Mesodermal cell (in vitro differentiated cells): Measurements from ENCODE around the gene STN1.
"Not testable (repeated sequence)": the region's sequence is repeated elsewhere in the genome, so short reads cannot be mapped to it uniquely, and the experiment has no call there.

Experiments
- H3K27ac ChIP-seq: 2 replicates; pipeline ENCODE4 v1.7.0; 2013; ENCODE audit warnings: mild to moderate bottlenecking, low read depth, low read length, moderate library complexity; ENCODE audit not compliant: severe bottlenecking
- H3K36me3 ChIP-seq: 2 replicates; pipeline ENCODE4 v1.7.1; 2013; ENCODE audit warnings: mild to moderate bottlenecking, low read length, moderate library complexity; ENCODE audit not compliant: control insufficient read depth, insufficient read depth
- H3K4me1 ChIP-seq: one replicate; pipeline ENCODE4 v1.7.1; 2013; ENCODE audit warnings: mild to moderate bottlenecking, low read length; ENCODE audit not compliant: insufficient read depth, control insufficient read depth, poor library complexity, severe bottlenecking
- H3K4me3 ChIP-seq: 2 replicates; pipeline ENCODE4 v1.7.0; 2013; ENCODE audit warnings: low read length, control low read depth, mild to moderate bottlenecking; ENCODE audit not compliant: insufficient read depth, poor library complexity, severe bottlenecking; ENCODE audit errors: extremely low read depth
- H3K9me3 ChIP-seq: 2 replicates; pipeline ENCODE4 v1.7.1; 2013; ENCODE audit warnings: mild to moderate bottlenecking, low read length, moderate library complexity; ENCODE audit not compliant: control insufficient read depth
- WGBS, 2 experiments: methylation state at CpG; one replicate each; pipeline ENCODE4 v1.1.5; 2013; ENCODE audit warnings: missing lambda C conversion rate in 2 of 2; ENCODE audit not compliant: insufficient coverage in 2 of 2; 5-methylcytosine and 5-hydroxymethylcytosine counted together

Gene STN1

DNA sequence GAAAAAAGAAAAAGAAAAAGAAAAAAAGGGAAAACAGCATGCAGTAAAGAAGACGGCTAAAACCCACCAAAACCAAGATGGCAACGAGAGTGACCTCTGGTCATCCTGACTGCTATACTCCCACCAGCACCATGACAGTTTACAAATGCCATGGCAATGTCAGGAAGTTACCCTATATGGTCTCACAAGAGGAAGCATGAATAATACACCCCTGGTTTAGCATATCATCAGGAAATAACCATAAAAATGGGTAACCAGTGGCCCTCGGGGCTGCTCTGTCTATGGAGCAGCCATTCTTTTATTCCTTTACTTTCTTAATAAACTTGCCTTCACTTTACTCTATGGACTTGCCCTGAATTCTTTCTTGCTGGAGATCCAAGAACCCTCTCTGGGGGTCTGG is 72.6 kb downstream of the STN1 start:
- H3K9me3 ChIP-seq, H3K4me3 ChIP-seq, H3K27ac ChIP-seq: not testable (repeated sequence)
- Histone ChIP-seq H3K36me3 (peaks cover 12% of the 10 kb centered on the region), H3K4me1 (peaks cover 48% of the 10 kb centered on the region)
- WGBS, 2 experiments, result 96 to 100% methylated on average over 1 to 3 of the region's 3 CpGs

DNA sequence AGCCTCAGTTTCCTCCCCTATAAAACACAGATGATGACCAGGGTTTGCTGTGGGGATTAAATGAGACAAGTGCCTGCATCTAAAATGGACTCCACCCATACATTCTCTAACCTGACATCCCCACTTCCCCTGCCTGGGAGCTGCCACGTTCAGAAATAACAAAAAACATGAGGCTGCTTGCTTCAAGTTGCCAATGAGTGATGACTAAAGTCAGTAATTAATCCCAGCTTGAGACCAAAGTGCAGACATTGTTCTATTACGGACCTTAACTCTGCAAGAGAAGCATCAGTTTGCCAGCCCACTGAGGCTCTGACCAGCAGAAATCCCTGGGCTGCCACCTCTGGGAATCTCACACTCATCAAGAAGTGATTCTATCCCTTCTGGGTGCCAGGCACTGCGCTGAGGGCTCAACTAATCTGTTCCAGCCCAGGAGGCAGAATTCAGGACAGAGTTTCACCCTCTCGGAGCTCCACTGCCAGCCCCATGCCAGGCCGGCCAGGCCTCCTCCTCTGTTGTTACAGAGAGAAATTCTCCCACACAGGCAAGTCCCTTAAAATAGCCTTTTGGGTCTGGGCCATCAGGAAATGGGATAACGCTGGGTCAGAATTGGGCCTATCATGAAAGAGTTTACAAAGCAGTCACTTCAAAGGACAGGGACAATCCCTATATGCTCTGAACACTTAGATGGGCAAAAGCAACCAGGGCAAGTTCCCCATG is 74.0 kb downstream of the STN1 start:
- peaks cover 3% of the 10 kb centered on the region for H3K36me3 ChIP-seq
- peaks cover 50% of the 10 kb centered on the region for H3K4me1 ChIP-seq
- no peak overlapping the region for H3K4me3 ChIP-seq
- H3K9me3 ChIP-seq, result no peaks in the 10 kb centered on the region
- 82 to 98% methylated on average over 6 of the region's 6 CpGs for WGBS, 2 experiments
- H3K27ac ChIP-seq, result no peak overlapping the region

DNA sequence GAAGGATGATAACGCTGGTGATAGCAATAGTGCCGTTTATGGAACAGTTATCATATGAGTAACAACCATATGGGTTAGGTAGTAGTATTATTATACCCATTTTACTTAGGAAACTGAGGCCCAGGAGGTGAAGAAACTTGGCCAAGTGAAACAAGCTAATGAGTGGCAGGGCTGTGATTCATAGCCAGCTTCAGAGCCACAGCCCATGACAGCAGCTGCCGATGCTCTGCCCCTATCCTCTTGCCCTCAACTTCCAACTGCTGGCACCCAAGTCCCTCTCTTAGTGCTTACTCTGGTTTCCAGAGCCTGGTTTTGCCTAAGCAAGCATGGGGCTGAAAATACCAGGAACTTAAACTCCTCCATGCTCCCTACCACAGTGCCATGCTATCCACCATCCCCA is 74.9 kb downstream of the STN1 start:
- Histone ChIP-seq H3K27ac (no peak overlapping the region), H3K4me3 (no peak overlapping the region), H3K36me3 (peaks cover 3% of the 10 kb centered on the region), H3K4me1 (peaks cover 56% of the 10 kb centered on the region), H3K9me3 (no peaks in the 10 kb centered on the region)
- 94 to 100% methylated on average over 2 of the region's 3 CpGs for WGBS, 2 experiments

DNA sequence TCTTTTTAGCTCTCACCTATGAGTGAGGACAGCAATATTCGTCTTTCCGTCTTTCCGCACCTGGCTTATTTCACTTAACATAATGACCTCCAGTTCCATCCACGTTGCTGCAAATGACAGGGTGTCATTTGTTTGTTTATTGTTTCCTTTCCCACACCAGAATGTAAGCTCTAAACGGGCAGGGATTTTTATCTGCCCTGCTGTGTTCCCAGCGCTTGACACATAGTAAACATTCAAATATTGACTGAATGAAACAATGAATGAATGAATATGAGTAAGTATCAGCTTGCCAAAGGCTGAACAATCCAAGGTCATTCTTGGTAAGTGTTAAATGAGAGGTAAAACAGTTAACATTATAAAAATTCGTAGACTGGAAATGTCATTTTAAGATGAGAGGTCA is 75.4 kb downstream of the STN1 start:
- no peak overlapping the region for H3K4me3 ChIP-seq
- H3K4me1 ChIP-seq, result peaks cover 53% of the 10 kb centered on the region
- H3K9me3 ChIP-seq, result no peaks in the 10 kb centered on the region
- 85 to 90% methylated on average over 1 to 2 of the region's 7 CpGs for WGBS, 2 experiments
- no peak overlapping the region for H3K27ac ChIP-seq
- H3K36me3 ChIP-seq, result peaks cover 3% of the 10 kb centered on the region

DNA sequence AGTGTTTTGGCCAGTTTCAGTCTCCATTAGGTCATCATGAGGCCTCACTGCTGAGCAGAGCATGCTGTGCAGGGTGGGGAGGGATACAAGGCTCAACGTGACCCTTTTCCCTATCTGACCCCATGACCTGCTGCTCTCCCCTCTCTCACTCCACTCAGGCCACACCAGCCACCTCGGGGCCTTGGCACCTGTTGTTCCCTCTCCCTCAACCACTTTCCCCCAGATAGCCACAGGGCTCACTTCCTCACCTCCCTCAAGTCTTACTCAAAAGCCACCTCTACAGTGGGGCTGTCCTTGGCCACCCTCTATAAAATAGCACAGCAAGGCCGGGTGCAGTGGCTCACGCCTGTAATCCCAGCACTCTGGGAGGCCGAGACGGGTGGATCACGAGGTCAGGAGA is 76.5 kb downstream of the STN1 start:
- Histone ChIP-seq H3K9me3 (no peaks in the 10 kb centered on the region), H3K4me3 (no peak overlapping the region), H3K27ac (no peak overlapping the region), H3K4me1 (peaks cover 59% of the 10 kb centered on the region), H3K36me3 (peaks cover 3% of the 10 kb centered on the region)
- 81 to 82% methylated on average over 2 to 4 of the region's 7 CpGs for WGBS, 2 experiments

DNA sequence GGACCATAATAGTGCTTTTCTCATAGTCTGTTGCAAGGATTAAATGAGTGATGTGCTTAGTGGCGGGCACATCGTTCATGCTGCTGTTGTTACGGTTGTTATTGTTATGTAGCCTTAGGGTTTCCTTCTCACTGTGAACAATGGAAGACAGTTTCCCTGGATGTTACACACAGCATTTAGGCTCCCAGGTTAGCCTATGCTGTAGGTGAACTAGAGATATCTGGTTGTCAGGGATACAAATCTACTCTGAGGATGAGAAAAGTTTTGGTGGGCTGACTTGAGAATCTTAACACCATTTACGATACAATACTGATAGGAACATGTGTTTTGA is 77.3 kb downstream of the STN1 start:
- Histone ChIP-seq H3K4me1 (peaks cover 59% of the 10 kb centered on the region), H3K27ac (no peak overlapping the region), H3K4me3 (no peak overlapping the region), H3K9me3 (no peaks in the 10 kb centered on the region), H3K36me3 (peaks cover 2% of the 10 kb centered on the region)
- 50% methylated on average over 1 of the region's 4 CpGs; no CpG with 5 or more reads in 1 of the 2 experiments for WGBS, 2 experiments

DNA sequence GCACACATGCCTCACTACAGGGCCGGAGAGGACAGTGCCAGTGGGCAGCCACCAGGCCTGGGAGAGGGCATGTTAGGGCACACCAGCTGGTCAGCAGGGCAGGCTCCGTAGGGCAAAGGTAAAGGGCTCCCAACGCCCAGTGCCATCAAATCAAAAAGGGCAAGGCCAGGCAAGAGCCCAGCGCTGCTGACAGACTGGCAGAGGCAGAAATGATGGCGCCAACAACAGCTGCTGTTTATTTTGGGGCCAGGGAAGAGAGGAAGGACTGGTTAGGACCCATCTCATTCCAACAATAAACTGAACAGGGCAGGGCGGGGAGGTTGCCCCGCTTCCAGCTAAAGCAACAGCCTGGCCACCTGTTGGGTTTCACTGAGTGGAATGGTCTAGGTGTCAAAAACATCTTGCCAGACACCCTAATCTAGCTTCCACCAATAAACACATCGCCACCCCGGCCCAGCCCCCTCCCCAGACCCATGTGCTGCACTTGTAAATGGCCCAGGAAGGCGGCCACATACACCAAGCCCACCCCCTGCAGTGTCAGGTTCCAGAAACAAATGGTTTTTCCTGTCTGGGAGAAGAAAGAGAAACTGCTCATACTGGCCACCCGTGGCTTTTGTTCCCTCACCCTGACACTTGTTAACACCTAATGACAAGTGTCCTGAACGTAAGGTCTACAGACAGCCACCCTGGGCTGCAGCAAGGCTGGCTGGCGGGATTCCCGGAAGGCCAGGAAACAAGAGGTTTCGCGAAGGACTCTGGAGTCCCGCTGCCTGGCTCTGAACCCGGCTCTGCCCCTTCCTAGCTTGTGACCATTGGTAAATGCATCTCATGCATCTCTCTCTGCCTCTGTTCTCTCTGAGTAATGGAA is 77.9 kb downstream of the STN1 start:
- H3K36me3 ChIP-seq, result no peaks in the 10 kb centered on the region
- 36 to 43% methylated on average over 11 to 12 of the region's 18 CpGs for WGBS, 2 experiments
- H3K27ac ChIP-seq, result no peak overlapping the region
- H3K4me3 ChIP-seq, result no peak overlapping the region
- H3K4me1 ChIP-seq, result peaks cover 63% of the 10 kb centered on the region
- no peaks in the 10 kb centered on the region for H3K9me3 ChIP-seq

DNA sequence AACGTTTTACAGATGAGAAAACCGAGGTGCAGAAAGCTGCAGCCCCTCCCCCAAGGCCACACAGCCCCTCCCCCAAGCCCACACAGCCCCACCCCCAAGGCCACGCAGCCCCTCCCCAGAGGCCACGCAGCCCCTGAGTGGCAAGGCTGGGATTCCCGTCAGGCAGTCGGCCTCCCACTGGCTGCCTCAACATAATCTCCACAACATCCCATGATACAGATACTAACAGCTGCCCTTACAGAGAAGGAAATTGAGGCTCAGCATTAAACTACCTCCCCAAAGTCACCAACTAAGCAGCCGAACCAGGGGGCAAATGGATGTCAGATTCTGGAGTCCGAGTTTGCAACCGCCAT is 78.5 kb downstream of the STN1 start:
- no peak overlapping the region for H3K4me3 ChIP-seq
- WGBS, 2 experiments, result 68 to 76% methylated on average over 6 of the region's 9 CpGs
- no peaks in the 10 kb centered on the region for H3K36me3 ChIP-seq
- H3K27ac ChIP-seq, result no peak overlapping the region
- H3K4me1 ChIP-seq, result peaks cover 69% of the 10 kb centered on the region
- H3K9me3 ChIP-seq, result no peaks in the 10 kb centered on the region

DNA sequence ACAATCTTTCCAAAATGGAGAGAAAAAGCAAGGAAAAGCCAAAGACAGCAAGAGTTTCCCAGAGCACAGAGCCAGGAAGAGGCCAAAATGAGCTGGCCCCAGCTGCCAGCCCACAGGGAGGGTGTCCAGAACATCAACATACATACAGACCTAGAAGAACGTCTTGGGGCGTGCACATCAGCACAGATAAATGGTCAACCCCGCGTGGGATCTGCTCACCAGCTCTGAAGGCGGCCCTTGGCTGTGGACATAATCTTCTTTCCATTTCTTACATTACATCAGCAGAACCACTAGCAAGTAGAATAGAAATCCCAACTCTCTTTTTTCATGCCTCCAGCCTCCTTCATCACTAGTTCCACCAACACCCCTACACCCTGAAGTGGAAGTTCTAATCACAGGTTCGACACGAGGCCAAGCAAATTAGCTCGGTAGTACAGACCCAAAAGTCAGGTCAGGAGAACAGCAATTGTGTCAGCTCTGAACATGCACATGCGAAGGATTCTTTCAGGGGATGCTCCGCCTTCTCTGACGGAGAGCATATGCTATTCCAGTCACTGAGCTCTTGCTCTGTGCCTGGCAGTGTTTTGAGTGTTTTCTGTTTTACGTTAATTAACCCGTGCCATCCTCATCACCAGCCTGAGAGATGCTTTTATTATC is 79.0 kb downstream of the STN1 start:
- peaks cover 69% of the 10 kb centered on the region for H3K4me1 ChIP-seq
- H3K27ac ChIP-seq, result no peak overlapping the region
- H3K9me3 ChIP-seq, result no peaks in the 10 kb centered on the region
- WGBS, 2 experiments, result 89 to 91% methylated on average over 12 to 13 of the region's 13 CpGs
- no peak overlapping the region for H3K4me3 ChIP-seq
- no peaks in the 10 kb centered on the region for H3K36me3 ChIP-seq

DNA sequence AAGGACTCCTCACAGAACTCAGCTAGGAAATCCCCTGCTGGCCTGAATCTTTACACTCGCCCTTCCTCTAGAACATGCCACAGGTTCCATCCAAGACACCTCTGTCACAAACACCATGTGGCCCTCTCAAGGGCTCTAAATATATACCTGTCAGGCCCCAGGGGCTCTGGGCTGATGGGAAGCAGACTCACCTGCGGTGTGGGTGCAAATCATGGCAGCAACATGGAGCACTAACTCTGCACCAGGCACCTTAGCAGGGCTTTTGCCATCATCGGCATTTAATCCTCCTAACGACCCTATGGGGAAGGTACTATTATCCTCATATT is 80.0 kb downstream of the STN1 start:
- H3K4me3 ChIP-seq, result no peak overlapping the region
- no peak overlapping the region for H3K27ac ChIP-seq
- H3K4me1 ChIP-seq, result peaks cover 73% of the 10 kb centered on the region
- H3K36me3 ChIP-seq, result no peaks in the 10 kb centered on the region
- peaks cover under 1% of the 10 kb centered on the region for H3K9me3 ChIP-seq
- 91 to 100% methylated on average over 4 of the region's 4 CpGs for WGBS, 2 experiments
